ENCODE data around the gene OR8J3. TPM values are rescaled to one million over a fixed set of nuclear protein-coding genes. Genes with fewer than 3 reads are reported as not detected.
A peak's percentile ranks its signal among the peaks of the same experiment; 100 is the strongest.
"Not testable (repeated sequence)": the region's sequence is repeated elsewhere in the genome, so short reads cannot be mapped to it uniquely, and the experiment has no call there.

OR8J3 gene
- total RNA-seq, 1 experiment from 2014 or later = not detected

GRCh38 chr11:56160217-56160616, 20.2 kb upstream of the OR8J3 start, which contains the start of gene OR8K5:
Gene OR8K5, minus strand, starts transcription at chr11:56160317. Its CDS starts 0 bp downstream, at chr11:56160317.
- Histone ChIP-seq H3K79me2 (ENCODE audit: low read length) (no peaks in the 10 kb centered on the region), H3K9me3 (ENCODE audit: low read length) (peaks cover 7% of the 10 kb centered on the region; the same call in 1 of the 2 replicates), H3K36me3 (ENCODE audit: low read depth, low read length) (no peaks in the 10 kb centered on the region), H3K27ac (ENCODE audit: low read length) (no peak within 1 kb of the TSS), H3K4me1 (ENCODE audit: insufficient read depth, low read length) (no peaks in the 10 kb centered on the region), H3K27me3 (ENCODE audit: low read length) (no peaks in the 10 kb centered on the region), H3K4me2 (ENCODE audit: low read length) (no peak within 1 kb of the TSS), H3K4me3 (ENCODE audit: low read length) (no peak within 1 kb of the TSS), H4K20me1 (ENCODE audit: low read length) (no peaks in the 10 kb centered on the region), H3F3A (ENCODE audit: low read length, unreplicated experiment) (no peaks in the 10 kb centered on the region), H3K9me2 (replicated peaks; ENCODE audit: low read length) (no peaks in the 10 kb centered on the region), H2AFZ (ENCODE audit: low read length) (no peak within 1 kb of the TSS), H3K9ac (ENCODE audit: low read length) (no peak within 1 kb of the TSS)
- no peak for ATAC-seq
- intact Hi-C loops (cut with micrococcal nuclease) = no loop called here
- TF ChIP-seq EZH2 (IDR thresholded peaks at IDR 0.05; ENCODE audit: low read length, unreplicated experiment) (no peak), EZH2phosphoT487 (IDR thresholded peaks at IDR 0.05; ENCODE audit: borderline replicate concordance, low read length) (no peak)
- ChIA-PET POLR2A (ENCODE audit: unreplicated experiment) (no interaction called here), CTCF (no interaction called here)
- no peak for DNase-seq
- no TSS peak for BruUV-seq (replicated peaks)

- intact Hi-C loops (cut with micrococcal nuclease) = no loop called here
- CTCF ChIA-PET = no interaction called here
- ATAC-seq = no peak
- H2AFZ ChIP-seq (ENCODE audit: low read length) = 0 out of 2 replicates have a peak overlapping the region, but pooled peaks have one; percentile 23
- BruUV-seq (replicated peaks) = no TSS peak
- no peaks in the 10 kb centered on the region for H3K4me1 ChIP-seq (ENCODE audit: insufficient read depth, low read length)
- no peak overlapping the region for H3K9ac ChIP-seq (ENCODE audit: low read length)
- no peaks in the 10 kb centered on the region for H3F3A ChIP-seq (ENCODE audit: low read length, unreplicated experiment)
- H3K79me2 ChIP-seq (ENCODE audit: low read length) = no peaks in the 10 kb centered on the region
- peaks cover 5% of the 10 kb centered on the region; the same call in 1 of the 2 replicates for H3K9me3 ChIP-seq (ENCODE audit: low read length)
- no peaks in the 10 kb centered on the region for H3K36me3 ChIP-seq (ENCODE audit: low read depth, low read length)
- H3K4me3 ChIP-seq (ENCODE audit: low read length) = no peak overlapping the region
- TF ChIP-seq CTCF (conservative IDR thresholded peaks at IDR 0.05; ENCODE audit: low read depth, low read length) (no peak), EZH2 (IDR thresholded peaks at IDR 0.05; ENCODE audit: low read length, unreplicated experiment) (no peak), EZH2phosphoT487 (IDR thresholded peaks at IDR 0.05; ENCODE audit: borderline replicate concordance, low read length) (no peak)
- no peaks in the 10 kb centered on the region for H4K20me1 ChIP-seq (ENCODE audit: low read length)
- POLR2A ChIA-PET (ENCODE audit: unreplicated experiment) = no interaction called here
- no peaks in the 10 kb centered on the region for H3K9me2 ChIP-seq (replicated peaks; ENCODE audit: low read length)
- DNase-seq = no peak
- H3K27me3 ChIP-seq (ENCODE audit: low read length) = no peaks in the 10 kb centered on the region
- no peak overlapping the region for H3K4me2 ChIP-seq (ENCODE audit: low read length)
- no peak overlapping the region for H3K27ac ChIP-seq (ENCODE audit: low read length)
Measured at GRCh38 chr11:56152333-56152732, 12.3 kb upstream of the OR8J3 start.

- H3K27ac ChIP-seq (ENCODE audit: low read length) = no peak overlapping the region
- TF ChIP-seq EZH2 (IDR thresholded peaks at IDR 0.05; ENCODE audit: low read length, unreplicated experiment) = no peak
- no peak for TF ChIP-seq CTCF (conservative IDR thresholded peaks at IDR 0.05; ENCODE audit: low read depth, low read length)
- TF ChIP-seq EZH2phosphoT487 (IDR thresholded peaks at IDR 0.05; ENCODE audit: borderline replicate concordance, low read length) = no peak
- DNase-seq (no peak), ATAC-seq (no peak)
- H3K27me3 ChIP-seq (ENCODE audit: low read length) = no peaks in the 10 kb centered on the region
- intact Hi-C loops (cut with micrococcal nuclease) = no loop called here
- H3K4me3 ChIP-seq (ENCODE audit: low read length) = no peak overlapping the region
- BruUV-seq (replicated peaks) = no TSS peak
- H2AFZ ChIP-seq (ENCODE audit: low read length) = no peak overlapping the region
- no peak overlapping the region for H3K9ac ChIP-seq (ENCODE audit: low read length)
- CTCF ChIA-PET = no interaction called here
- no peaks in the 10 kb centered on the region for H3K36me3 ChIP-seq (ENCODE audit: low read depth, low read length)
- POLR2A ChIA-PET (ENCODE audit: unreplicated experiment) = no interaction called here
- H3K9me3 ChIP-seq (ENCODE audit: low read length) = peaks cover 5% of the 10 kb centered on the region; the same call in 1 of the 2 replicates
- H4K20me1 ChIP-seq (ENCODE audit: low read length) = no peaks in the 10 kb centered on the region
- no peaks in the 10 kb centered on the region for H3K4me1 ChIP-seq (ENCODE audit: insufficient read depth, low read length)
- H3K79me2 ChIP-seq (ENCODE audit: low read length) = no peaks in the 10 kb centered on the region
- H3K4me2 ChIP-seq (ENCODE audit: low read length) = no peak overlapping the region
- no peaks in the 10 kb centered on the region for H3K9me2 ChIP-seq (replicated peaks; ENCODE audit: low read length)
- H3F3A ChIP-seq (ENCODE audit: low read length, unreplicated experiment) = no peaks in the 10 kb centered on the region
Measured at GRCh38 chr11:56151376-56151775, 11.4 kb upstream of the OR8J3 start.

- H2AFZ ChIP-seq (ENCODE audit: low read length); H3K9me2 ChIP-seq (replicated peaks; ENCODE audit: low read length); intact Hi-C loops (cut with micrococcal nuclease); ATAC-seq; H4K20me1 ChIP-seq (ENCODE audit: low read length); H3K9ac ChIP-seq (ENCODE audit: low read length); BruUV-seq (replicated peaks); H3K27ac ChIP-seq (ENCODE audit: low read length); H3K4me2 ChIP-seq (ENCODE audit: low read length); DNase-seq; H3K9me3 ChIP-seq (ENCODE audit: low read length); H3K79me2 ChIP-seq (ENCODE audit: low read length); H3K27me3 ChIP-seq (ENCODE audit: low read length); H3K4me3 ChIP-seq (ENCODE audit: low read length); H3K36me3 ChIP-seq (ENCODE audit: low read depth, low read length); CTCF ChIA-PET; POLR2A ChIA-PET (ENCODE audit: unreplicated experiment); H3K4me1 ChIP-seq (ENCODE audit: insufficient read depth, low read length); H3F3A ChIP-seq (ENCODE audit: low read length, unreplicated experiment): not testable (repeated sequence)
Measured at GRCh38 chr11:56143681-56144080, 3.7 kb upstream of the OR8J3 start.
